HFF-Myc (cell line): ENCODE data around the gene ADAP2.
"Not testable (repeated sequence)": the region's sequence is repeated elsewhere in the genome, so short reads cannot be mapped to it uniquely, and the experiment has no call there.

Source experiments
- DNase-seq: peaks from one replicate; pipeline ENCODE4 v3.0.0-alpha.2; 2011; ENCODE audit warnings: low read depth; ENCODE audit errors: extremely low read depth
- H3K4me3 ChIP-seq: replicated peaks from 2 replicates; pipeline ENCODE4 v1.5.1; 2011; ENCODE audit warnings: low read depth, mild to moderate bottlenecking, control low read depth, low read length
- TF ChIP-seq, protein P1 (sequence below): IDR thresholded peaks from 2 replicates; pipeline ENCODE4 v1.5.1; 2012; ENCODE audit warnings: mild to moderate bottlenecking, low read depth, low read length, control low read depth; ENCODE audit errors: missing control alignments

Gene ADAP2

GRCh38 chr17:30961209-30962188 lies 39.8 kb downstream of the ADAP2 start:
- TF ChIP-seq, protein P1, sequence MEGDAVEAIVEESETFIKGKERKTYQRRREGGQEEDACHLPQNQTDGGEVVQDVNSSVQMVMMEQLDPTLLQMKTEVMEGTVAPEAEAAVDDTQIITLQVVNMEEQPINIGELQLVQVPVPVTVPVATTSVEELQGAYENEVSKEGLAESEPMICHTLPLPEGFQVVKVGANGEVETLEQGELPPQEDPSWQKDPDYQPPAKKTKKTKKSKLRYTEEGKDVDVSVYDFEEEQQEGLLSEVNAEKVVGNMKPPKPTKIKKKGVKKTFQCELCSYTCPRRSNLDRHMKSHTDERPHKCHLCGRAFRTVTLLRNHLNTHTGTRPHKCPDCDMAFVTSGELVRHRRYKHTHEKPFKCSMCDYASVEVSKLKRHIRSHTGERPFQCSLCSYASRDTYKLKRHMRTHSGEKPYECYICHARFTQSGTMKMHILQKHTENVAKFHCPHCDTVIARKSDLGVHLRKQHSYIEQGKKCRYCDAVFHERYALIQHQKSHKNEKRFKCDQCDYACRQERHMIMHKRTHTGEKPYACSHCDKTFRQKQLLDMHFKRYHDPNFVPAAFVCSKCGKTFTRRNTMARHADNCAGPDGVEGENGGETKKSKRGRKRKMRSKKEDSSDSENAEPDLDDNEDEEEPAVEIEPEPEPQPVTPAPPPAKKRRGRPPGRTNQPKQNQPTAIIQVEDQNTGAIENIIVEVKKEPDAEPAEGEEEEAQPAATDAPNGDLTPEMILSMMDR, result no peak
- DNase-seq, result no peak
- no peak overlapping the region for H3K4me3 ChIP-seq

GRCh38 chr17:30964312-30964711 lies 42.6 kb downstream of the ADAP2 start:
- H3K4me3 ChIP-seq, DNase-seq: not testable (repeated sequence)

- TF ChIP-seq, protein P1, result no peak
- no peak for DNase-seq
- H3K4me3 ChIP-seq, result no peak overlapping the region
These were observed 43.1 kb downstream of the ADAP2 start for GRCh38 chr17:30964876-30965275.

DNA sequence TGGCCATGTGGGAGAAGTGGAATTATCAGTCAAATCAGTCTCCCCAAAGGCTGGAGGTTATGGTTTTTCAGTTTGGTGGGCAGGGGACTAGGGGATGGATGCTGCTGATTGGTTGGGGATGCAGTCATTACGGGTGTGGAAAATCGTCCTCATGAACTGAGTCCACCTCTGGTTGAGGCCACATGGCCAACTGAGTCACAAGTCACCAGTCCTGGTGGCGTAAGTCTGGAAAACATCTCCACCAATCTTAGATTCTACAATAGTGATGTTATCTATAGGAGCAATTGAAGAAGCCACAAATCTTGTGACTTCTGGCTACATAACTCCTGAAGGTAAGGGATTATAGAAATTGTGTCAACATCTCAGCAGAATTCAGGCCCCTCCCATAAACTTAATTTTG lies 43.9 kb downstream of the ADAP2 start:
- TF ChIP-seq, protein P1, result no peak
- no peak overlapping the region for H3K4me3 ChIP-seq
- no peak for DNase-seq

DNA sequence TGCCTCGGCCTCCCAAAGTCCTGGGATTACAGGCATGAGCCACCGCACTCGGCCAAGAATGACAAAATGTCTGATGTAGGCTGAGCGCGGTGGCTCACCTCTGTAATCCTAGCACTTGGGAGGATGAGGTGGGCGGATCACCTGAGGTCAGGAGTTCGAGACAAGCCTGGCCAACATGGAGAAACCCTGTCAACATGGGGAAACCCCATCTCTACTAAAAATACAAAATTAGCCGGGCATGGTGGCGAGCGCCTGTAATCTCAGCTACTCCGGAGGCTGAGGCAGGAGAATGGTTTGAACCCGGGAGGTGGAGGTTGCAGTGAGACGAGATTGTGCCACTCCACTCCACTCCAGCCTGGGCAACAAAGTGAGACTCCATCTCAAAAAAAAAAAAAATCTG lies 46.2 kb downstream of the ADAP2 start:
- not testable (repeated sequence) for H3K4me3 ChIP-seq, DNase-seq

- H3K4me3 ChIP-seq, result peak overlapping the region; percentile 65
- DNase-seq, result no peak
- TF ChIP-seq, protein P1, result peak; percentile 41
These were observed 48.5 kb downstream of the ADAP2 start for GRCh38 chr17:30969989-30970830.

- TF ChIP-seq, protein P1, result peak; percentile 4
- H3K4me3 ChIP-seq, result peak within 1 kb of the TSS; percentile 65
- DNase-seq, result peak; percentile 42
These were observed 49.3 kb downstream of the ADAP2 start, which contains the start of gene RNF135 for GRCh38 chr17:30970831-30971567. TSS of gene RNF135 (plus strand) at chr17:30971039. CDS start at chr17:30971074, 35 bp downstream.
